ENCODE data around the gene UBD.

UBD gene

DNA sequence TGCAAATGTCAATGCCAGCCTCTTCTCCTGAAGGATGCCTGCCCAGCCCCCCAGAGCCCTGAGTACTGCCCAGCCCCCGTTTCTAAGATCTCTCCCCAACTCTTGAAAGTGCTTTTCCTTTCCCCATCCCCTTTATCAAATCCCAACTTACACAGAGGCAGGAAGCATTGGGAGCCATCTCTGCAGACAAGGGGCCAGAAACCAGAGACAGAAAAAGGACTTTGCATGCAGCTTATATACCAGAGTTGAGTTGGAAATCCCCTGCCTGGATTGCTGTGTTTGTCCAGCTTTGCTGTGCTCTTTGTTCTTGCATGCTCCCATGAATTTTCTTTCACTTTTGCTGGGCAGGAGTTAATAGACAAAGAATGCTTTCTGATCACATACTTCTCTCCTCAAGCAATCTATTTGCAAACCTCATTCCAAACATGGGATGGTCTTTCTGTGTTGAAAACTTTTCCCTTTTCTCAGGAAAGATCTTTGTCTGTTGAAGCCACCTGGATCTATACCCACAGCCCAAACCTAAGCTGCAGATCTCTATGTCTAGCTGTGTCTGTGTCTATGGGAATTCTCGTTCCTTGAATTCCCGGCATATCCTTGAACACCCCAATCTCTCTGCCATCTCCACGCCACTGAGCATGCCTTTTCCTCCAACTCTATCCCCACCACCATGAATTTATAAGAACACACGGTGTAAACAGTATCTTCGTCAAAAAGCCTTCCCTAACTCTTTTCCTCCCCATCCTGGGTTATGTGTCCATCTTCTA lies at the start of gene UBD:
UBD (minus strand) TSS at position 209 of the 764 bp plus-strand sequence; CDS start at position 178, 31 bp downstream.
- DNase-seq, result no peak

DNA sequence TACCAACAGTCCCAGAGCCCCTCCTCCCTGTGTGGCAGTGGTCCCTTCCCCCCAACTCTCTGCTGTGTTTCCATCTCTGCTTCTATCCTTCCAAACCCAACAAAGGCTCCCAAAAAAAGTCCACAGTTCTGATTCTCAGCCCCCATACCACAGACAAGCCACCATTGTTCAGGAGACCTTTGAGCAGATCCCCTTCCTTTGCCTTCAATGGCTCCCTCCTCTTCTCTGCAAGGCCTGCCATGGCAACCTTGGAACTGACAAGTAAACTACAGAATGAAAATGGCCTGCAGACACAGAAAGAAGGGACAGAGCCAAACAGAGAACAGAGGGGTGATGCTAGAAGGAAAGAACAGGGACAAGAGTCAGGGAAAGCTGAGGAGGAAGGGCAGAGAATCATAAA lies 48.6 kb upstream of the UBD start:
- DNase-seq, result no peak

- no peak for DNase-seq
Measured at GRCh38 chr6:29603930-29604329, 44.4 kb upstream of the UBD start.

GRCh38 chr6:29603456-29603855 lies 43.9 kb upstream of the UBD start:
- DNase-seq, result no peak

DNA sequence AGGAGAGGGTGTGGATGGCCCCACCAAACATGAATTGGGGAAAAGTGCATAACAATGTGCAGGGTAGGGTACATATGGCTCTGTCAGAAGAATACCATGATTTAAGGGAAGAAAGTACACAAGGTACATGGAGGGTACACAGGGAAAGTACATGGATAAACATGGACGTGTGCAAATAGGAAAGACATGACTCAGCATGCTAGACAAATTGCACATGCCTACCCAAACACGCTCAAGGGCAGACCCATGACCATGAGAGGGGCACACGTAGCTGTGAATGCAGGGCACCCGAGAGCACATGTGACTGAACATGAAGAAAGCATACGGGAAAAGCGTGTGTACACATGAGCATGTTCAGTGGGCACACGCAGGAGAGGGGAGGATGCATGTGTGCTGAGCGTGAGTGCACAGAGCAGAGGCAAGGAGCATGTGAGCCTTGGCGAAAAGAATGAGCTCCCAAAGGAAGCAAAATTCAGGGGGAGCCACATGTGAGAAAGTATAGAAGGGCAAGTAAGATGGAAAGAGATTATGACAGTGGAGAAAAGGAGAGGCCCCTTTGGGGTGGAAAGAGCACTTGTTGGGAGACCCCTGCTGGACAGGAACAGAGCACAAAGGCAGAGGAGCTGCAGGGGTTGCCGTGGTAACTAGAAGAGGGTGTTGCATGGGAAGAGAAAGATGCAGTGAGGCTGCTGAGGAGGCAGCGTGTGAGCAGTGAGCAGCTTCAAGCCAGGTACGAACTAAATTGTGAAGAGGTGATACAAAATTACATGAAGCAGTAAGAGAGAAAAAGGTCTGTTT lies 43.2 kb upstream of the UBD start:
- no peak for DNase-seq

DNA sequence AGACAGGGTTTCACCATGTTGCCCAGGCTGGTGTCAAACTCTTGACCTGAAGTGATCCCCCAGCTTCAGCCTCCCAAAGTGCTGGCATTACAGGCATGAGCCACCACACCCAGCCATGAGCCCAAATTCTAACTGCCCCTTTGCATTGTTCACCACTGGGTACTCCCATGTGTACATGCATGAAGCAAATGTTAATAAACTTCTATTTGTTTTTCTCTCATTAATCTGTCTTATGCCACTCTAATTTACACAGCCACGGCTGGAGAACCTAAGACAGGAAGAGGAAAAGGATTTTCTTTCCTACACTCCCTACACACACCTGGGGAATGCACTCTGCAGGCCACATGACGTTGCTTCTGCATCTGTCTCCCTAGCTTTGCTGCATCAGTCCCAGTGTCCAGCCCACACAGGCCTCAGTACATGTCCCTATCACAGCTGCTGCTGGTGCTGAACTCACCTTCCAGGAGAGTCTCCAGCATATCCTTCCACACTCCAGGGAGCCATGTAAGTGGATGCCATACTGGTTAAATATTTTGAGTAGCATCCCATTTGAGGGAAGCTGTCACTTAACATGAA lies 38.7 kb upstream of the UBD start:
- no peak for DNase-seq

DNA sequence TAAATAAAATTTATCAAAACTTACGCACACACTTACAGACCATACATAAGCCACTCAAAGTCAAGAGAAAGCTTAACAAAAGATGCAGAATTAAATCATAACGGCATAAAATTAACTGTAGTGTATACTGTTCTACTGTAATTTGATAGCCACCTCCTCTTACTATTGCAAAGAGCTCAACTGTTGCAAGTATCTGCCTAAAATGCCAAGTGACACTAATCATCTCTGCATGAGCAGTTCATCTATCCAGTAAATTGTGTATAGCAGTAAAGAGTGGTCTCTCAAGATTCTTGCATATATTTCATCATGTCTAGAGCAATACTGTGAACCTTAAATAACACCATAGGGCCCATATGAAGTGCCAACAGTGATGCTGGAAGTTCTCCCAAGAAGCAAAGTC lies 37.7 kb upstream of the UBD start:
- no peak for DNase-seq

- DNase-seq, result no peak
Measured at GRCh38 chr6:29596381-29596900, 36.9 kb upstream of the UBD start.

DNA sequence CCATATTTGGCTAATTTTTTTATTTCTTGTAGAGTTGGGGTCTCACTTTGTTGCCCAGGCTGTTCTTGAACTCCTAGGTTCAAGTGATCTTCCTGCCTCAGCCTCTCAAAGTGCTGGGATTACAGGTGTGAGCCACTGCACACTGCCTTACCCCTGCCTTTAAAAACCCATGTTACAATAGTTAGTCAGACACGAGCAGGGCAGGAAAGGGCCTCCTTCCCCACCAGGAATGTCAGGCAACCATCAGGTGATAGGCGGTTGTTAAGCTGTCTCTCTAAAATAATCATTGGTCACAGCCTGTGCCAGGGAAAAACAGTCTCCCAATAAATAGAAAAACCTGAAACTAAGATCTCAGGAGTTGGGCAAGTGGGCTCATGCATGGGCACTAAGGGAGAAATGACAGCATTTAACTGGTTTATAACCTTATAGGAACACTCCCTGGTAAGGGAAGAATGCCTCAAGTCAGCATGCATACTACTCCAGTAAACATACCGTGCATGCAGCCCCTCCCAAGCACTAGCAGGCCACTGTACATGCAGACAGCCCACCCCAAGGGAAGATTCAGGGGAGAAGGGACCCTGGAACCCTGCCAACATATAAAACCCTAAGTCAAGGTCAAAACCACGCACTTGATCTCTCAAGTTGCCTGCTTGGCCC lies 33.8 kb upstream of the UBD start:
- DNase-seq, result no peak

DNA sequence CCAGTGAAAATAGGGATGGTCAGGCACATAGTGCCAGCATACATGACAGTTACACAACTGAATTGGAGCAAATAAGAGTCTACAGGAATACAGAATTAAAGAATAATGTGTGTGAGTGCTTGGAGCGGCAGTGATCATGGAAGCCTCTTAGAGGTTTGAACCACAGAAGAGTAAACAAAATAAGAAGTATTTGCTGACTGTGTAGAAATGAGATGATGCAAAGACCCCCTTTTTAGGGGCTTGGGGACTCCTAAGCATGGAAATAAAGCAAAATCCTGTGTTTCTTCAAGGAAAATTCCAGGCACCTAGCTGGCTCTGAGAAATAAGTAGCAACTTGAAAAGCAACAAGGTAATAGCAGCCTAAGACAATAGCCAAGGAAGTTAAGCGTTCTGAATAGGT lies 32.1 kb upstream of the UBD start:
- no peak for DNase-seq

- no peak for DNase-seq
Measured at GRCh38 chr6:29590218-29590808, 30.8 kb upstream of the UBD start.

DNA sequence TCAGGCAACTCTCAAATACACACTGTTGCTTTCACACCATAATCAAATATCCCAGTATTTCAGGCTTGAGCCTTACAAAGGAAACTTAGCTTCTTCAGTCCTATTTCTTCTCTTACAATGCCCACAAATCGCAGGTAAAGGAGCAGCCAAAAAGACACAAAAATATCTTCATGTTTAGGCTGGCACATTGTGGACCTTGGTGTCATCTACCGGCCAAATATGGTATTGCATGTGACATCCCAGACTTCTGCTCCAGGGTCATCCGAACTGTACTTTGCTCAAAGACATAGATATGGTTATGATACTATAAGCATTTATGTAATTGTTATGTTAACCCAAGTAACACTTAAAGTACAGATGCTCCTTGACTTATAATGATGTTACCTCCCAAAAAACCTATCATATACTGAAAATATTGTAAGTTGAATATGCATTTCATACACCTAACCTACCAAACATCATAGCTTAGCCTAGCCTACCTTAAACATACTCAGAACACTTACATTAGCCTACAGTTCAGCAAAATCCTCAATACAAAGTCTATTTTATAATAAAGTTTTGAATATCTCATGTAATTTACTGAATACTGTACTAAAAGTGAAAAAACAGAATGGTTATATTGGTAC lies 30.0 kb upstream of the UBD start:
- DNase-seq, result peak; percentile 35

DNA sequence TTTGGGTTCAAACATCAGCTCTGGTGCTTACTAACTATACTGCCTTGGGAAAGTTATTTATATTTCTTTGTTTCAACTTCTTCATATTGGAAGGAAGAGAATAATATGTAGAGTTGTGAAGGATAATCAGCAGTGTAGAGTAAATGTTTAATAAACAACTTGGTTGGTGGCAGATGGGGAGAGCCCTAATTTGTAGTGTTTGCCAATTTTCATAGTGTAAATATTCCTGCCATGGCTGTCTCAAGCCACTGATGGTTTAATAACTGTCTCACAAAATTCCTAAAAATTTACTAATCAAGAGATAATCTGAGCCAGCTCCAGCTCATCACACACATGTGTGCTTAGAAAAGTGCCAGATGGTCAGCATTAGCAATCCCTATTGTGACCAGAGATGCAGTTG lies 25.3 kb upstream of the UBD start, which contains the start of gene OR2H2:
OR2H2 (plus strand) TSS at position 301 of the 400 bp plus-strand sequence. CDS start 2,824 bp downstream, outside the sequence.
- DNase-seq, result no peak

DNA sequence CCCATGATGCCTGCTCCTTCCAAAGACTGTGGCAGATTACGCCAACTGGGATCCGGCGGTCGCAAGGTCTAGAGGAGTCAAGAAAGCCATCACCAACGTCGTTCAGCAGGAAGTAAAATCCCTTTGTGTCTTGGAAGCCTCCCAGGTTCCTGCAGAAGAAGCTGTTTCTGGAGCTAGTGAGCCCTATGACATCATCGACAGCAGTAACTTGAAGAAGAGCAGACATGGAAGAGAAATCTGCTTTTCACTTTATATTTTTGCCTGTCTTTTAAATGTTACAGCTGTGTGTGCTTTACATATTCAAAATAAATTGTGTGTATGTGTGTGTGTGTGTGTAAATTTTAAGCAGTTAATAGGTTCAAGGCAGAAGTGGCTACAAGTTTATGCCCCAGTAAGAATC lies 18.0 kb upstream of the UBD start:
- no peak for DNase-seq

GRCh38 chr6:29576056-29576455 lies 16.5 kb upstream of the UBD start:
- no peak for DNase-seq

GRCh38 chr6:29567991-29568390 lies 8.5 kb upstream of the UBD start:
- DNase-seq, result no peak

DNA sequence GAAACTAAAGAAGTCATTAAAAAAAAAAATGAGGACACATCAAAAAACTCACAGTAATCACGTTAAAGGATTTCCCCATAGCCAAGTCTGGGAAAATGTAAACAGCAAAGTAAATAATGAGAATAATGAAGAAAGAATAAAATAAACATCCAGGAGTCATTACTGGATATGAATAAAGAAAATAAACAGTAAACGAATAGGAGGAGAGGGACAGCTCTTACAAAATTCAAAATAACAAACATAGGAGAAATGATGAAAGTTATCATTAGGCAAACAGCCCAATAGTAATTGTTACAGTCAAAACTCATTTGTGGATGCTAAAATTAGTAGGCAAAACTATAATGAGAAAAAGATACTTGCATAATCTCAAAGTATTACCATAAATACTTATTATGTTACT lies 8.0 kb upstream of the UBD start:
- no peak for DNase-seq

GRCh38 chr6:29566856-29567255 lies 7.3 kb upstream of the UBD start:
- DNase-seq, result no peak

DNA sequence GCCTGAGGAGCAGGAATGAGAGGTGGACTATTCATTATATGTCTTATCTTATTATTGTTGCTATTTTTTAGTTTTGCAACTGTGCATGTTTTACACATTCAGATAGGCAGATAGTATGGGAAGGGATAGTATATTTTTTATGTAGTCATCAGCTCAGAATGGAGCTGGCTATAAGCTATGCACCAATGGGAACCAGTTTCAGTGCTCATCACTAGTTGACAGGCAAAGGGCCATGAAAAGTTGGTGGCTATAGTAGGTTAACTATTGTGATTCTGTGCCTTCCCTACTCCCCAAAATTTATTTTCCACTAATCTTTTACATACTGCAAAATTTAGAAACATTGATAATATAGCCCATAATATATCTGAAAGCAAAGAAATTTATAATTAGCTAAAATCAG lies 5.3 kb upstream of the UBD start:
- DNase-seq, result no peak

- no peak for DNase-seq
Measured at GRCh38 chr6:29563435-29563965, 4.0 kb upstream of the UBD start.

- DNase-seq, result no peak
Measured at GRCh38 chr6:29561606-29562181, 2.2 kb upstream of the UBD start.

DNA sequence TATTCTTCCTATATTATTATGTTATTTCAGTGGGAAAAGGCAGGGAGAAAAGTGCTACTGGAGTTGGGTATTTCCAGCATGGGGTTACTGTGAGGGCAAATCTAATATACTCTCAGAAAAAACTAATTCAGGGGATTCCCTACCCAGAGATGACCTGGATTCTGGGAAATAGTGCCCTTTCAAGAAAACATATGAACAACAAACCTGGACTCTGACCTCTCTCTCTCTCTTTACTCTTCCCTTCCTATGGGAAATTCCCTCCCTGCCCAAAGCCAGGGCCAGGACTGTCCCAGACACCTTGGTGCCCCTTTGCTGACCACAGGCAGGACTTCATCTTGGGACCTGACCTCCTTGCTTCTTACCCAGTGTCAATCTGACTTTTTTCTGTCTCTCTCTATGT lies 1.6 kb upstream of the UBD start:
- no peak for DNase-seq
